Esophagus squamous epithelium (tissue), 5 donors: Measurements from ENCODE around the gene APLP2. TPM values are rescaled to one million over a fixed set of nuclear protein-coding genes. Genes with fewer than 3 reads are reported as not detected.

Experiments used
- DNase-seq: peaks from one replicate; lab custom pipeline; 2025; lab: John Stamatoyannopoulos, UW
- H3K27ac ChIP-seq, 4 donors: fragments of 200-600 bp; sonication (generic); one replicate each; pipeline ENCODE4 v1.5.1; 2016 to 2019; ENCODE audit warnings: mild to moderate bottlenecking in 1 of 4
- H3K27me3 ChIP-seq, 4 donors: fragments of 200-600 bp; sonication (generic); 1 replicate in 3 of 4; 2 replicates in 1 of 4; pipeline versions ENCODE4 v1.5.1 to v1.6.0; 2017 to 2021; ENCODE audit warnings: antibody characterized with exemption in 1 of 4
- H3K36me3 ChIP-seq, 3 donors: fragments of 200-600 bp; sonication (generic); one replicate each; pipeline ENCODE4 v1.5.1; 2016 to 2019
- H3K4me1 ChIP-seq, 3 donors: fragments of 200-600 bp; sonication (generic); one replicate each; pipeline ENCODE4 v1.5.1; 2017 to 2019
- H3K4me3 ChIP-seq, 4 donors: fragments of 200-600 bp; sonication (generic); 1 replicate in 3 of 4; 2 replicates in 1 of 4; pipeline ENCODE4 v1.5.1; 2016 to 2019; ENCODE audit warnings: mild to moderate bottlenecking in 2 of 4, moderate library complexity in 1 of 4
- H3K9me3 ChIP-seq, 3 donors: fragments of 200-600 bp; sonication (generic); one replicate each; pipeline ENCODE4 v1.5.1; 2016 to 2019
- POLR2A ChIP-seq, 4 donors: fragments of 450-650 bp; IDR thresholded peaks; one replicate each; pipeline ENCODE4 v1.6.1; 2017; ENCODE audit warnings: antibody characterized with exemption in 4 of 4, mild to moderate bottlenecking in 4 of 4, moderate library complexity in 3 of 4
- WGBS, 2 donors: methylation state at CpG; one replicate each; pipeline ENCODE4 v1.1.5; 2018; 5-methylcytosine and 5-hydroxymethylcytosine counted together
- intact Hi-C: fragments of 100-400 bp; cut with DNase I; formaldehyde crosslinking; loops from one replicate; pipeline ENCODE4 v1.15.0; 2022
- total RNA-seq, 4 donors: library from RNA; depleted of rRNA; stranded (reverse); fragments of >200 nt; gene quantifications; one replicate each; pipeline ENCODE4 v1.1.0, GENCODE V29; 2016
- TF ChIP-seq, protein P1 (sequence below), 6 experiments: fragments of 450-650 bp in 4 of 6; fragments of 200-600 bp in 2 of 6; sonication (generic) in 2 of 6; IDR thresholded peaks; one replicate each; pipeline ENCODE4 v1.5.1; 2016 to 2019; ENCODE audit warnings: antibody characterized with exemption in 6 of 6, mild to moderate bottlenecking in 4 of 6, moderate library complexity in 4 of 6
- donor health status: DM: yes; HTN: yes; CAD: no.

APLP2 gene
- total RNA-seq, 4 donors from 2014 or later: 134 to 221 (median 177) TPM

DNA sequence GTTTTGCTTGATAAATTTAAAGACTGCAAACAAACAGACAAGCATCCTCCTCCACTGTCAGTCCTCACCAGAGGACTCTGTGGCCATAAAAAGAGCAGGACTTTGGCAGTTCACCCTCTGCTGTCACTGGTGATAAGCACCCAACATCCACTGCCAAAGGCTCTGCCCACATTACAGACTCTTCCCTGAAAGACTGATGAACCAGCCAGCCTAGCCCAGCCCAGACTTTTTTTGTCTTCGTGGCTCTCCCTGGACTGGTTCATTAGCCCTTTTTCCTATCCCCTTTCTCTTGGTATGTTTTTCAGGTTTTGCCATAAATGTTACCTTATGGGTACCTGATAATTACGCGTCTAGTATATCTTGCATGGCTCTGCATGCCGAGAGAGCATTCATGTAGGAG lies 104.9 kb downstream of the APLP2 start:
- H3K4me1 ChIP-seq: peaks cover 16 to 58% (median 27%) of the 10 kb centered on the region in 3 donors
- intact Hi-C loops: no loop called here

DNA sequence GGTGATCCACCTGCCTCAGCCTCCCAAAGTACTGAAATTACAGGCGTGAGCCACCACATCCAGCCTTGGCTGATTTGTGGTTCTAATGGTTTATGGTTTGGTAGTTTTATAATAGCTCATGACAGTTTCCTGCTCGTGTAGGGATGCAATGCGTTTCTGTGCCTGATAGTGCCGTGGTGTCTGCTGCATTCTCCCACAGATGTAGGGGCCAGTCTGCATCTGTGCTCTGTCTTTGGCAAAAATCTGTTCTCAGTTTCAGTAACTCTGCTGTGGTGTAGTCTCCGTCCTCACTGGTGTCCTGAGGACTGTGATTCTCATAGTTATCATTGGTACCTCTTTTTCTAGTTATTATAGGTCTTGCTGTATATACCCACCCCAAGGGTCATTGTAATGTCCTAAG lies 106.2 kb downstream of the APLP2 start:
- Histone ChIP-seq H3K4me3 (no peak overlapping the region), H3K4me1 (peaks cover 26 to 60% (median 32%) of the 10 kb centered on the region in 3 donors), H3K27ac (no peak overlapping the region), H3K27me3 (no peaks in the 10 kb centered on the region), H3K36me3 (peaks cover 0 to 10% (median 0%) of the 10 kb centered on the region in 3 donors), H3K9me3 (no peaks in the 10 kb centered on the region)
- DNase-seq: no peak
- intact Hi-C loops: no loop called here
- 77 to 82% methylated on average over 5 of the region's 5 CpGs for WGBS, 2 donors
- TF ChIP-seq, protein P1, sequence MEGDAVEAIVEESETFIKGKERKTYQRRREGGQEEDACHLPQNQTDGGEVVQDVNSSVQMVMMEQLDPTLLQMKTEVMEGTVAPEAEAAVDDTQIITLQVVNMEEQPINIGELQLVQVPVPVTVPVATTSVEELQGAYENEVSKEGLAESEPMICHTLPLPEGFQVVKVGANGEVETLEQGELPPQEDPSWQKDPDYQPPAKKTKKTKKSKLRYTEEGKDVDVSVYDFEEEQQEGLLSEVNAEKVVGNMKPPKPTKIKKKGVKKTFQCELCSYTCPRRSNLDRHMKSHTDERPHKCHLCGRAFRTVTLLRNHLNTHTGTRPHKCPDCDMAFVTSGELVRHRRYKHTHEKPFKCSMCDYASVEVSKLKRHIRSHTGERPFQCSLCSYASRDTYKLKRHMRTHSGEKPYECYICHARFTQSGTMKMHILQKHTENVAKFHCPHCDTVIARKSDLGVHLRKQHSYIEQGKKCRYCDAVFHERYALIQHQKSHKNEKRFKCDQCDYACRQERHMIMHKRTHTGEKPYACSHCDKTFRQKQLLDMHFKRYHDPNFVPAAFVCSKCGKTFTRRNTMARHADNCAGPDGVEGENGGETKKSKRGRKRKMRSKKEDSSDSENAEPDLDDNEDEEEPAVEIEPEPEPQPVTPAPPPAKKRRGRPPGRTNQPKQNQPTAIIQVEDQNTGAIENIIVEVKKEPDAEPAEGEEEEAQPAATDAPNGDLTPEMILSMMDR (IDR thresholded peaks at IDR 0.05): no peak
- TF ChIP-seq POLR2A (IDR thresholded peaks at IDR 0.05): no peak

More for the DNA sequence above, 104.9 kb downstream of the APLP2 start:
- Histone ChIP-seq H3K9me3 (no peaks in the 10 kb centered on the region), H3K27me3 (no peaks in the 10 kb centered on the region), H3K4me3 (no peak overlapping the region), H3K27ac (no peak overlapping the region), H3K36me3 (peaks cover 0 to 10% (median 0%) of the 10 kb centered on the region in 3 donors)
- 90 to 95% methylated on average over 4 of the region's 4 CpGs for WGBS, 2 donors
- no peak for DNase-seq
- TF ChIP-seq, protein P1 (IDR thresholded peaks at IDR 0.05): no peak
- no peak for TF ChIP-seq POLR2A (IDR thresholded peaks at IDR 0.05)

DNA sequence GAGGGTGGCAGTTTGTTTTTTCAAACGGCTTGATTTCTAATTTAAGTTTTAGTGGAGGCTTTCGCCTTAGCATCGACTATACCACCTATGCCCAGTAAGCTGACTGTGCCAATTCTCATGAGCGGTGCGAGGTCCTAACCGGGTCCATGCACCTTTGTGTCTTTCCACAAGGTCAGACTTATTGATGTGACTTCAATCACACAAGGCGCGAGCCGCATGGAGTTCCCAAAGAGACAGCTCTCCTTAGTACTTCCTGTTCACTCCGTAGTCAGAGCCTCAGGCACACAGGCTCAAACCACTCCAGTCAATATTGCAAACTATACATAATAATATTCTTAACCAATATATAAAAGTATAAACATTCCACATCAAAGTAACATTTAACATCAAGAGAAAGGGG lies 108.1 kb downstream of the APLP2 start:
- no peak for TF ChIP-seq POLR2A (IDR thresholded peaks at IDR 0.05)
- TF ChIP-seq, protein P1 (IDR thresholded peaks at IDR 0.05): no peak
- WGBS, 2 donors: 83 to 87% methylated on average over 8 to 10 of the region's 10 CpGs
- DNase-seq: no peak
- intact Hi-C loops: no loop called here
- Histone ChIP-seq H3K4me3 (no peak overlapping the region), H3K27ac (peak overlapping the region in 3 of 4 donors; percentile 78 to 89 (median 80)), H3K36me3 (peaks cover 0 to 10% (median 0%) of the 10 kb centered on the region in 3 donors), H3K9me3 (no peaks in the 10 kb centered on the region), H3K27me3 (no peaks in the 10 kb centered on the region), H3K4me1 (peaks cover 38 to 62% (median 40%) of the 10 kb centered on the region in 3 donors)

DNA sequence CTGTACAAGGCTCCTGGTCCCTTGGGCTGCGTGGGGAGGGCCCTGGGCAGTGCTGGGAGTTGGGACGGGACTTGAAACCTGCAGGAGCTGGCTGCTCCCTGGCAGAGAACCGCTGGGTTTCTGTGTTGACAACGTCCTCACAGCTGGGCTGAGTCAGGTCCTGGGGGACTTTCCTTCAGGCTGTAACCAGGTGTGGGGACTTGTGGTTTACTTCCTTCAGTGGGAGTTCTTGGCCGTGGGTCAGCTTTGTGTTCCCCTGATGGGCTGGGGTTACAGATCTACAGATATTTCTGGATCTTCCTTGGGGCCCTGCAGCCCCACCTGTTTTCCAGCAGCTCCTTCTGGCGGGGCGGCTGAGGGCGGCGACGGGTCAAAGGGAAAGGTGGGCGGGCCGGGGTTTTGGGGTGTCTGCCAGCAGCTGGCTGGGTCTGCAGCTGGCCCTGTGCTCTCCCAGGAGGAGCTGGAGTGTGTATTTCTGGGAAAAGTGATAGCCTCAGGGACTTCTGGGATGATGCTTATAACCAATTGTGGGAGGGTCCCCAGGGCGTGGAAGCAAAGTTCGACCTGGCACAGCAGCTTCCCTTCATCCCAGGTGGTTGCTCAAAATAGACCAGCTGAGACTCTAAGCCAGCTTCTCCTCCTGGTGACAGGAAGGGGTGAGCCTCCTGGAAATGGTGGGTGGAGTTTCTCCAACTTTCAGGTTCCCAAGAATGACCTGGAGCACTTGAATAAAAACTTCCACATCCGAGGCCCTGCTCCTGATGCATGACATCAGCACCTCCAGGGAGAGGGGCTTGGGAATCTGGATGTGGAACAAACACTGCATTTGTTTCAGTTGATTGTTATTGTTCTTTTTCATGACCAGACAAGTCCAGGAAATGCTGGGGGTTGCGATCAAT lies 109.0 kb downstream of the APLP2 start:
- DNase-seq: no peak
- 45 to 46% methylated on average over 2 to 4 of the region's 16 CpGs for WGBS, 2 donors
- H3K4me1 ChIP-seq: peaks cover 38 to 62% (median 40%) of the 10 kb centered on the region in 3 donors
- no peak for TF ChIP-seq POLR2A (IDR thresholded peaks at IDR 0.05)
- TF ChIP-seq, protein P1 (IDR thresholded peaks at IDR 0.05): no peak
- peaks cover 0 to 10% (median 0%) of the 10 kb centered on the region in 3 donors for H3K36me3 ChIP-seq
- H3K4me3 ChIP-seq: no peak overlapping the region
- H3K27ac ChIP-seq: peak overlapping the region; percentile 78 to 89 (median 79)
- intact Hi-C loops: no loop called here
- H3K27me3 ChIP-seq: no peaks in the 10 kb centered on the region
- H3K9me3 ChIP-seq: no peaks in the 10 kb centered on the region
